GM21576 (cell line): ENCODE results near the gene PDCD6IP.

Experiments
- ATAC-seq: cut with Tn5 transposase; IDR thresholded peaks from one replicate; pipeline ENCODE4 v1.9.1; 2021; ENCODE audit warnings: mild to moderate bottlenecking, moderate library complexity; ENCODE audit not compliant: unreplicated experiment

The PDCD6IP gene

GRCh38 chr3:33918126-33918756 lies 119.8 kb downstream of the PDCD6IP start:
- no peak for ATAC-seq
